Activated CD8-positive, alpha-beta memory T cell treated with anti-CD3 and anti-CD28 coated beads for 24 hours (primary cell): Measurements from ENCODE around the gene RCSD1.

Experiments used
- DNase-seq: peaks from one replicate; pipeline ENCODE4 v3.0.0-alpha.2; 2020

RCSD1 gene

GRCh38 chr1:167748906-167749305 is 118.9 kb downstream of the RCSD1 start:
- DNase-seq = no peak

GRCh38 chr1:167749741-167750140 is 119.7 kb downstream of the RCSD1 start:
- DNase-seq = no peak

- no peak for DNase-seq
These were observed 120.6 kb downstream of the RCSD1 start for GRCh38 chr1:167750641-167751040.

GRCh38 chr1:167751676-167752075 is 121.6 kb downstream of the RCSD1 start:
- no peak for DNase-seq

GRCh38 chr1:167752219-167752985 is 122.4 kb downstream of the RCSD1 start:
- no peak for DNase-seq

- no peak for DNase-seq
These were observed 125.6 kb downstream of the RCSD1 start for GRCh38 chr1:167755654-167756053.
